Measurements from ENCODE around the gene PARD3B. TPM values are rescaled to one million over a fixed set of nuclear protein-coding genes. Genes with fewer than 3 reads are reported as not detected.

The PARD3B gene
- total and polyA plus RNA-seq, 2 experiments from 2014 or later, result 3.5 to 4.4 TPM

DNA sequence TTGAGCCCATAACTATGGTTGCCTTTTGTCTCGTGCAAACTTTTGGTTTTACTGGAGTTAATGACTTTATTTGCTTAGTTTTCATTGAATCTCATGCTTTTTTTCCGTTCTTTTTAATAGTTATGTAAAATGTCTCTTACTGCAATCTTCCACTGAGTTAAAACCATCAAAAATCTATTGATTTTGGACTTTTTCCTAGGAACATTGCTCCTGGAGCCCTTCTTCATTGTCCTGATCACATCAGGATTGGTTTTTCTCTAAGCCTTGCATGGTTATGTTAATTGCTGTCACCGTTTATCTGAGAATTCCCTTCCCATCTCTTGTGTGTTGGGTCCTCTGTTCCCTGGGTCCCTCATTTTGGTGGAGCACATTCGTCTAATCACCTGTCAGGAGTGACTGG, 125.5 kb downstream of the PARD3B start:
- no peak for TF ChIP-seq STAT1 (IDR thresholded peaks at IDR 0.05; ENCODE audit: unreplicated experiment)
- TF ChIP-seq ZNF114 (CRISPR knock-in tag; IDR thresholded peaks at IDR 0.05), result no peak
- no peak for TF ChIP-seq NANOG (IDR thresholded peaks at IDR 0.05; ENCODE audit: borderline replicate concordance)
- TF ChIP-seq EZH2phosphoT487 (IDR thresholded peaks at IDR 0.05; ENCODE audit: unreplicated experiment), result no peak
- TF ChIP-seq EZH2 (IDR thresholded peaks at IDR 0.05; ENCODE audit: low read depth, unreplicated experiment), result no peak
- no peak for TF ChIP-seq JUNB (IDR thresholded peaks at IDR 0.05; ENCODE audit: unreplicated experiment)
- H2AFZ ChIP-seq, result no peak overlapping the region
- H3K79me2 ChIP-seq (replicated peaks; ENCODE audit: insufficient read depth), result no peaks in the 10 kb centered on the region
- H3K27ac ChIP-seq (ENCODE audit: low read depth), result no peak overlapping the region
- peaks cover 22% of the 10 kb centered on the region for H3K4me1 ChIP-seq (ENCODE audit: insufficient read depth)
- no peak; the same call in 2 of the 3 replicates for ATAC-seq
- Mint-ChIP-seq H3K4me3 (no peak overlapping the region), H3K9me3 (no peaks in the 10 kb centered on the region), H3K4me1 (peaks cover 23% of the 10 kb centered on the region), H3K27ac (no peak overlapping the region), H3K36me3 (ENCODE audit: low read depth) (no peaks in the 10 kb centered on the region), H3K27me3 (ENCODE audit: insufficient read depth, low read depth, poor library complexity) (no peaks in the 10 kb centered on the region)
- no peak for DNase-seq (ENCODE audit: low spot score)
- H3F3A ChIP-seq (replicated peaks; ENCODE audit: low read depth), result no peaks in the 10 kb centered on the region
- H4K20me1 ChIP-seq (replicated peaks; ENCODE audit: insufficient read depth), result no peaks in the 10 kb centered on the region
- no peak overlapping the region for H3K4me2 ChIP-seq
- no peak overlapping the region for H3K4me3 ChIP-seq
- peaks cover 8% of the 10 kb centered on the region for H3K9me2 ChIP-seq (ENCODE audit: insufficient read depth)
- H3K27me3 ChIP-seq (ENCODE audit: insufficient read depth), result no peaks in the 10 kb centered on the region
- no peaks in the 10 kb centered on the region for H3K36me3 ChIP-seq (ENCODE audit: insufficient read depth)

DNA sequence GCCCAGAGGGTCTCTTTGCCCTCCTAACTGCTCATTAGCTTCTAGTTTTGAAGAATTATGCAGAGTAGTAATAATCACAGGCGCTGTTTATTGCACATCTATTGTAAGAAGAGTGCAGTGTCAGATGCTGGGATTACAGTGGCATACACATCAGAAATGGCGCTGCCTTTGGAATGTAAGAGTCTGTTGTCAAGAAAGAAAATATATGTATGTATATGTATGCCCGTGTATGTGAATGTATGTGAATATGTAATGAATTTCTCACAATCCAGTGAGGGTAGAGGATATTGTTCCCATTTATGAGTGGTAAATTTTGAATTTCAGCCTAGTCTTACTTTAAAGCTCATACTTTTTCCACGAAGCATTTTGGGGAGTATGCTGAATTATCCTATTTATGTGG, 127.5 kb downstream of the PARD3B start:
- Histone ChIP-seq H3F3A (replicated peaks; ENCODE audit: low read depth) (no peaks in the 10 kb centered on the region), H3K4me2 (no peak overlapping the region), H3K4me1 (ENCODE audit: insufficient read depth) (peaks cover 22% of the 10 kb centered on the region), H3K27me3 (ENCODE audit: insufficient read depth) (no peaks in the 10 kb centered on the region), H3K27ac (ENCODE audit: low read depth) (no peak overlapping the region), H3K9me2 (ENCODE audit: insufficient read depth) (no peaks in the 10 kb centered on the region; the same call in 1 of the 2 replicates), H4K20me1 (replicated peaks; ENCODE audit: insufficient read depth) (no peaks in the 10 kb centered on the region), H3K79me2 (replicated peaks; ENCODE audit: insufficient read depth) (no peaks in the 10 kb centered on the region), H3K36me3 (ENCODE audit: insufficient read depth) (no peaks in the 10 kb centered on the region), H3K4me3 (no peak overlapping the region), H2AFZ (no peak overlapping the region)
- ATAC-seq, result no peak
- H3K4me3 Mint-ChIP-seq, result no peak overlapping the region
- no peak for DNase-seq (ENCODE audit: low spot score)
- no peaks in the 10 kb centered on the region for H3K27me3 Mint-ChIP-seq (ENCODE audit: insufficient read depth, low read depth, poor library complexity)
- H3K9me3 Mint-ChIP-seq, result no peaks in the 10 kb centered on the region
- no peak overlapping the region for H3K27ac Mint-ChIP-seq
- peaks cover 23% of the 10 kb centered on the region for H3K4me1 Mint-ChIP-seq
- no peaks in the 10 kb centered on the region for H3K36me3 Mint-ChIP-seq (ENCODE audit: low read depth)
- TF ChIP-seq, protein P1, sequence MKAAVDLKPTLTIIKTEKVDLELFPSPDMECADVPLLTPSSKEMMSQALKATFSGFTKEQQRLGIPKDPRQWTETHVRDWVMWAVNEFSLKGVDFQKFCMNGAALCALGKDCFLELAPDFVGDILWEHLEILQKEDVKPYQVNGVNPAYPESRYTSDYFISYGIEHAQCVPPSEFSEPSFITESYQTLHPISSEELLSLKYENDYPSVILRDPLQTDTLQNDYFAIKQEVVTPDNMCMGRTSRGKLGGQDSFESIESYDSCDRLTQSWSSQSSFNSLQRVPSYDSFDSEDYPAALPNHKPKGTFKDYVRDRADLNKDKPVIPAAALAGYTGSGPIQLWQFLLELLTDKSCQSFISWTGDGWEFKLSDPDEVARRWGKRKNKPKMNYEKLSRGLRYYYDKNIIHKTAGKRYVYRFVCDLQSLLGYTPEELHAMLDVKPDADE (IDR thresholded peaks at IDR 0.05), result no peak
- TF ChIP-seq, protein P2, sequence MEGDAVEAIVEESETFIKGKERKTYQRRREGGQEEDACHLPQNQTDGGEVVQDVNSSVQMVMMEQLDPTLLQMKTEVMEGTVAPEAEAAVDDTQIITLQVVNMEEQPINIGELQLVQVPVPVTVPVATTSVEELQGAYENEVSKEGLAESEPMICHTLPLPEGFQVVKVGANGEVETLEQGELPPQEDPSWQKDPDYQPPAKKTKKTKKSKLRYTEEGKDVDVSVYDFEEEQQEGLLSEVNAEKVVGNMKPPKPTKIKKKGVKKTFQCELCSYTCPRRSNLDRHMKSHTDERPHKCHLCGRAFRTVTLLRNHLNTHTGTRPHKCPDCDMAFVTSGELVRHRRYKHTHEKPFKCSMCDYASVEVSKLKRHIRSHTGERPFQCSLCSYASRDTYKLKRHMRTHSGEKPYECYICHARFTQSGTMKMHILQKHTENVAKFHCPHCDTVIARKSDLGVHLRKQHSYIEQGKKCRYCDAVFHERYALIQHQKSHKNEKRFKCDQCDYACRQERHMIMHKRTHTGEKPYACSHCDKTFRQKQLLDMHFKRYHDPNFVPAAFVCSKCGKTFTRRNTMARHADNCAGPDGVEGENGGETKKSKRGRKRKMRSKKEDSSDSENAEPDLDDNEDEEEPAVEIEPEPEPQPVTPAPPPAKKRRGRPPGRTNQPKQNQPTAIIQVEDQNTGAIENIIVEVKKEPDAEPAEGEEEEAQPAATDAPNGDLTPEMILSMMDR (conservative IDR thresholded peaks at IDR 0.05; ENCODE audit: low read depth in 2 of 2), result no peak
- TF ChIP-seq ZNF331 (CRISPR knock-in tag; IDR thresholded peaks at IDR 0.05; ENCODE audit: low read depth), result no peak
